Transverse colon (tissue), 4 donors: ENCODE data around the gene LCE4A.
"Not testable (repeated sequence)": the region's sequence is repeated elsewhere in the genome, so short reads cannot be mapped to it uniquely, and the experiment has no call there.

Experiments used
- EP300 ChIP-seq: sonication (generic); formaldehyde crosslinking; IDR thresholded peaks from one replicate; pipeline ENCODE4 v1.6.1; 2017; ENCODE audit warnings: antibody characterized with exemption, low read depth
- POLR2AphosphoS5 ChIP-seq, 3 donors: sonication (generic); formaldehyde crosslinking; IDR thresholded peaks; one replicate each; pipeline ENCODE4 v1.6.1; 2016; ENCODE audit warnings: antibody characterized with exemption in 3 of 3
- TF ChIP-seq, protein P1 (sequence below), 5 experiments: fragments of 200-600 bp in 3 of 5; fragments of 450-650 bp in 2 of 5; sonication (generic) in 3 of 5; IDR thresholded peaks; 1 replicate in 2 of 5; 2 replicates in 3 of 5; pipeline ENCODE4 v1.5.1; 2016 to 2017; ENCODE audit warnings: antibody characterized with exemption in 5 of 5, inconsistent platforms in 3 of 5, mild to moderate bottlenecking in 2 of 5, moderate library complexity in 1 of 5

DNA sequence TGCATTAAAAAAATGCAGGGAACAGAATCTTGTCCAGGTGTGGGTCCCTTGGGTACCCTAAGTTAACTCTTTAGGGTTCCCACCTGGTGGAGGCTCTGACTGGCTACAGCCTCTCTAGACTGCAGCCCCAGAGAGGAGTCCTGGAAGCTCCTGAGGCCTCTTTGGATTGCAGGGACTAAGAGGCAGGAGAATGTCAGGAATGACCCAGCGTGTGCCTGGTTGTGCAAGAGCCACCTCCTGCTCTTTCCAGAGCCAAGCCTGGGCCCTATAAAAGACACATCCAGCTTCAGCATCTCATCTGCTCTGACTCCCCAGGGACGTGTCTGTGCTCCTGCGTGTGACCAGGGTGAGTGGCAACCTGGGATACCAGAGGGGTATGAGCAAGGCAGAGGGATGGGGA lies 33.0 kb upstream of the LCE4A start, which contains the start of gene LCE2C:
- TF ChIP-seq, protein P1, sequence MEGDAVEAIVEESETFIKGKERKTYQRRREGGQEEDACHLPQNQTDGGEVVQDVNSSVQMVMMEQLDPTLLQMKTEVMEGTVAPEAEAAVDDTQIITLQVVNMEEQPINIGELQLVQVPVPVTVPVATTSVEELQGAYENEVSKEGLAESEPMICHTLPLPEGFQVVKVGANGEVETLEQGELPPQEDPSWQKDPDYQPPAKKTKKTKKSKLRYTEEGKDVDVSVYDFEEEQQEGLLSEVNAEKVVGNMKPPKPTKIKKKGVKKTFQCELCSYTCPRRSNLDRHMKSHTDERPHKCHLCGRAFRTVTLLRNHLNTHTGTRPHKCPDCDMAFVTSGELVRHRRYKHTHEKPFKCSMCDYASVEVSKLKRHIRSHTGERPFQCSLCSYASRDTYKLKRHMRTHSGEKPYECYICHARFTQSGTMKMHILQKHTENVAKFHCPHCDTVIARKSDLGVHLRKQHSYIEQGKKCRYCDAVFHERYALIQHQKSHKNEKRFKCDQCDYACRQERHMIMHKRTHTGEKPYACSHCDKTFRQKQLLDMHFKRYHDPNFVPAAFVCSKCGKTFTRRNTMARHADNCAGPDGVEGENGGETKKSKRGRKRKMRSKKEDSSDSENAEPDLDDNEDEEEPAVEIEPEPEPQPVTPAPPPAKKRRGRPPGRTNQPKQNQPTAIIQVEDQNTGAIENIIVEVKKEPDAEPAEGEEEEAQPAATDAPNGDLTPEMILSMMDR (IDR thresholded peaks at IDR 0.05), result not testable (repeated sequence)
- not testable (repeated sequence) for TF ChIP-seq EP300; POLR2AphosphoS5 (IDR thresholded peaks at IDR 0.05)
